IPS DF 19.7 (cell line): Measurements from ENCODE around the gene SMAD5.
A peak's percentile ranks its signal among the peaks of the same experiment; 100 is the strongest.

ENCODE experiments used
- DNase-seq: peaks from one replicate; pipeline ENCODE4 v3.0.0-alpha.2; 2013; ENCODE audit warnings: low read depth, low spot score

SMAD5 gene

GRCh38 chr5:136195971-136196820 lies 63.6 kb downstream of the SMAD5 start:
- DNase-seq: no peak

GRCh38 chr5:136197462-136198142 lies 65.0 kb downstream of the SMAD5 start:
- no peak for DNase-seq

- no peak for DNase-seq
Observed at GRCh38 chr5:136198453-136198852, 65.8 kb downstream of the SMAD5 start.

- DNase-seq: no peak
Observed at GRCh38 chr5:136199408-136199807, 66.8 kb downstream of the SMAD5 start.

GRCh38 chr5:136200130-136200529 lies 67.5 kb downstream of the SMAD5 start:
- no peak for DNase-seq

GRCh38 chr5:136200761-136201160 lies 68.1 kb downstream of the SMAD5 start:
- no peak for DNase-seq

GRCh38 chr5:136201870-136202269 lies 69.2 kb downstream of the SMAD5 start:
- no peak for DNase-seq

GRCh38 chr5:136202469-136203205 lies 70.0 kb downstream of the SMAD5 start:
- peak; percentile 88 for DNase-seq

GRCh38 chr5:136203303-136203922 lies 70.8 kb downstream of the SMAD5 start:
- DNase-seq: no peak

- DNase-seq: no peak
Observed at GRCh38 chr5:136205061-136205702, 72.5 kb downstream of the SMAD5 start.

GRCh38 chr5:136205941-136206340 lies 73.3 kb downstream of the SMAD5 start:
- no peak for DNase-seq

GRCh38 chr5:136206361-136206760 lies 73.7 kb downstream of the SMAD5 start:
- no peak for DNase-seq

- no peak for DNase-seq
Observed at GRCh38 chr5:136207631-136208030, 75.0 kb downstream of the SMAD5 start.

GRCh38 chr5:136208916-136209315 lies 76.3 kb downstream of the SMAD5 start:
- no peak for DNase-seq

- no peak for DNase-seq
Observed at GRCh38 chr5:136209346-136209910, 76.8 kb downstream of the SMAD5 start.

- DNase-seq: no peak
Observed at GRCh38 chr5:136210259-136210658, 77.6 kb downstream of the SMAD5 start.

GRCh38 chr5:136211282-136212040 lies 78.8 kb downstream of the SMAD5 start:
- no peak for DNase-seq

GRCh38 chr5:136212252-136212721 lies 79.6 kb downstream of the SMAD5 start:
- no peak for DNase-seq

GRCh38 chr5:136213919-136214493 lies 81.4 kb downstream of the SMAD5 start:
- DNase-seq: no peak

GRCh38 chr5:136215812-136216211 lies 83.2 kb downstream of the SMAD5 start:
- no peak for DNase-seq
